ENCODE measurements around the gene ADAM22.
"Not testable (repeated sequence)": the region's sequence is repeated elsewhere in the genome, so short reads cannot be mapped to it uniquely, and the experiment has no call there.

The ADAM22 gene

DNA sequence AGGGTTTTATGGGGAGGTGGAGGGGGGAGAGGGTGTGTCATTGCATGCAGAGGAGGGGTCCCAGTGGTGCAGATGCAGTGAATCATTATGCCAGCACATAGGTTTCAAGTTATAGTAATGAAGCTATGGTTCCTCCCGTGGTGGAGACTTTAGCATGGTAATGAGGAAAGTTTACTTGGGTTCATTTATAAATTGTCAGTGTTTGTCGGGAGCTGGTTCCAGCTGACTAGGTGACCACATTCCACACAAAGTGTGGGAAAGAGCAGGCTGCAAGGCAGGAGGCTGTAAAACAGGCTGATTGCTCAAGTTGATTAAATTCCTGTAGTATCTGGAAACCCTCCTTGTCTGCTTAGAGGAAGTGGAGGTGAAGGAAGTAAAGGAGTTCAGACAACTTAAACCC is 206.9 kb downstream of the ADAM22 start:
- Mint-ChIP-seq H3K27ac (ENCODE audit: low read depth) (no peak overlapping the region), H3K9me3 (no peaks in the 10 kb centered on the region), H3K36me3 (ENCODE audit: insufficient read depth) (no peaks in the 10 kb centered on the region), H3K4me3 (no peak overlapping the region), H3K4me1 (no peaks in the 10 kb centered on the region), H3K27me3 (no peaks in the 10 kb centered on the region)
- no peak for DNase-seq (ENCODE audit: low spot score in 2 of 2)
- no peak for ATAC-seq (replicated peaks; ENCODE audit: extremely low read depth, poor library complexity, severe bottlenecking)

DNA sequence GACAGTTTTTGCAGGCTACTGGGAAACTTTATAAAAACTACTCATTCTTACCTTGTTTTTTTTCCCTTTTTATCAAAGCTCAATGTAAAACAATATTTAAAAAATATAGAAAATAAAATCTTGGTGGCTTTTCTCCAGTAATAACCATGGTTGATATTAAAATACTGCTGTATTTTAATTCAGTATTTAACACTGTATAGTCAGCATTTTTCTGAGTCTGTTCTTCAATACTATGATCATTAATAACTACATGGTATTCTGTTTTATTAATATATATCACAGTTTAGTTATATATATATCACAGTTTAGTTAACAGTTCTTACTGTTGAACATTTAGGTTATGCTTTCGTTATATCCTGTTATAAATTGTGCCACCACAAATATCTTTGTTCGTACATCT is 207.4 kb downstream of the ADAM22 start:
- Mint-ChIP-seq H3K36me3 (ENCODE audit: insufficient read depth) (no peaks in the 10 kb centered on the region), H3K27me3 (no peaks in the 10 kb centered on the region), H3K4me3 (no peak overlapping the region), H3K9me3 (no peaks in the 10 kb centered on the region), H3K4me1 (no peaks in the 10 kb centered on the region), H3K27ac (ENCODE audit: low read depth) (no peak overlapping the region)
- ATAC-seq (replicated peaks; ENCODE audit: extremely low read depth, poor library complexity, severe bottlenecking) = no peak
- DNase-seq (ENCODE audit: low spot score in 2 of 2) = no peak

DNA sequence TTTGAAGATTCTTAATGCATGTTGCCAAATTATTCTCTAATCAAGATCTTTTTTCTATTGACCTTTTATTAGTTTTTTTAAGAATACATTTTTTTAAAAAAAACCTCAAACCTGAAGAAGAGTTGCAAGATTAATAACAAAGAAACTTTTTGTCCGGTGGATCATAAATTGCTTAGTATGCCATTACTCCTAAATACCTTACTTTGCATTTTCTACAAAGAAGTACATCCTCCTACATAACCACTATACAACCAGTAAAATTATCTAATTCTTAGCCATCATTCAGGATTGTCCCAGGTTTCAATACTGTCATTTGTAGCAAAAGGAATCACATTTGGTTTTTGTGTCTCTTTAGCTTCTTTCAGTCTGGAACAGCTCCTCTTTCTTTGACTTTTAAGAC is 207.9 kb downstream of the ADAM22 start:
- Mint-ChIP-seq H3K27ac (ENCODE audit: low read depth) (no peak overlapping the region), H3K27me3 (no peaks in the 10 kb centered on the region), H3K4me3 (no peak overlapping the region), H3K36me3 (ENCODE audit: insufficient read depth) (no peaks in the 10 kb centered on the region), H3K9me3 (no peaks in the 10 kb centered on the region), H3K4me1 (no peaks in the 10 kb centered on the region)
- no peak for ATAC-seq (replicated peaks; ENCODE audit: extremely low read depth, poor library complexity, severe bottlenecking)
- no peak for DNase-seq (ENCODE audit: low spot score in 2 of 2)

DNA sequence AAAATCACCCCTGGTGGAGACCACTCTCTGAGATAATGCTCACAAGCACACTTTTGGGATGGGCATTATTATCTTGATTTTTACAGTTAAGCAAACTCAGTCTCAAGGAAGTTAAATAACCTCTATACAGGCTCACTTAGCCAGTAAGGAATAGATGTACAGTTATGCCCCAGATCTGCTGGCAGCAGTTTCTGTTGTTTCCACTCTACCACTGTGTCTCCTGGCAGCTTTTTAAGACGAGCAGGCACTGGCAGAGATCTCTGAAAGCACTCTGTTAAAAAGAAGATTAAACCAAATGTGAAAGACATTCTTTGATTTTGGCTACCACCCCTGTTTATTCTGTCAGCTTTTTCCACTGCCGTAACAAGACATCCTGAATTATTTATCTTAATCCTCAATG is 212.6 kb downstream of the ADAM22 start:
- no peaks in the 10 kb centered on the region for H3K4me1 Mint-ChIP-seq
- no peak for DNase-seq (ENCODE audit: low spot score in 2 of 2)
- H3K4me3 Mint-ChIP-seq = no peak overlapping the region
- no peaks in the 10 kb centered on the region for H3K9me3 Mint-ChIP-seq
- H3K27me3 Mint-ChIP-seq = no peaks in the 10 kb centered on the region
- peaks cover 4% of the 10 kb centered on the region for H3K36me3 Mint-ChIP-seq (ENCODE audit: insufficient read depth)
- ATAC-seq (replicated peaks; ENCODE audit: extremely low read depth, poor library complexity, severe bottlenecking) = no peak
- no peak overlapping the region for H3K27ac Mint-ChIP-seq (ENCODE audit: low read depth)

DNA sequence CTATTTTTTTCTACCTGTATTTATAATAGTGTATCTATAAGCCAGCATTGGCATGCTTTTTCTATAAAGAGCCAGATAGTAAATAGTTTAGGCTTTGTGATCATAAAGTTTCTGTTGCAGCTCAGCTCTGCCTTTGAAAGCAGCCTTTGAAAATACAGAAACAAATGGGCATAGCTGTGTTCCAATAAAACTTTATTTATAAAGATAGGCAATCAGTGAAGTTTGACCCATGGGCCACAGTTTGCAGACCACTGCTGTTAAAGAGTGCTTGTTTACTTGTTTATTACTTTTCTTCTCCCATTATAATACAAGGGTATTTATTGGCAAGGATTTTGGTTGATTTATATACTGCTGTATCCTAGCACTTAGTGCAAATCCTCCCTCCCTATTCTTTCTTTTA is 213.3 kb downstream of the ADAM22 start:
- H3K36me3 Mint-ChIP-seq (ENCODE audit: insufficient read depth) = peaks cover 4% of the 10 kb centered on the region
- no peaks in the 10 kb centered on the region for H3K4me1 Mint-ChIP-seq
- no peak overlapping the region for H3K4me3 Mint-ChIP-seq
- no peak overlapping the region for H3K27ac Mint-ChIP-seq (ENCODE audit: low read depth)
- ATAC-seq (replicated peaks; ENCODE audit: extremely low read depth, poor library complexity, severe bottlenecking) (no peak), DNase-seq (ENCODE audit: low spot score in 2 of 2) (no peak)
- H3K27me3 Mint-ChIP-seq = no peaks in the 10 kb centered on the region
- no peaks in the 10 kb centered on the region for H3K9me3 Mint-ChIP-seq

DNA sequence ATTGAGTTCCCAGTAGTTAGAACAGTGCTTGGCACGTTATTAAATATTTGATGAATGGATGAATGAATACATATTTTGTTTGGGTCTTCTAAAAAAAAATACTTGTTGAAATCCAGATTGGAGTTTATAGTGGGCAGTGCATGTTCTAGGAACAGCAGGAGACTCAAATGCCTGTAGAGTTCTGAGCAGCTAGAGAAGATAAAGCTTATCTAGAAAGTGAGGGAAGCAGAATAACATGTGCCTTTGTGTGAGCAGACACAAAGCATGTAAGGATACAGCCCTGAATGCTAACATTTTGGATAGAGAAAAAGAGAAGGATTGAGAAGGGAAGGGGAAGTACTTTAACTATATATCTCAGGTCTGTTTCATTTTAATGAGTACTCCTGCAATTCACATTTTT is 213.9 kb downstream of the ADAM22 start:
- Mint-ChIP-seq H3K4me3 (no peak overlapping the region), H3K9me3 (no peaks in the 10 kb centered on the region), H3K36me3 (ENCODE audit: insufficient read depth) (peaks cover 4% of the 10 kb centered on the region), H3K4me1 (no peaks in the 10 kb centered on the region), H3K27ac (ENCODE audit: low read depth) (no peak overlapping the region), H3K27me3 (no peaks in the 10 kb centered on the region)
- DNase-seq (ENCODE audit: low spot score in 2 of 2) (no peak), ATAC-seq (replicated peaks; ENCODE audit: extremely low read depth, poor library complexity, severe bottlenecking) (no peak)

DNA sequence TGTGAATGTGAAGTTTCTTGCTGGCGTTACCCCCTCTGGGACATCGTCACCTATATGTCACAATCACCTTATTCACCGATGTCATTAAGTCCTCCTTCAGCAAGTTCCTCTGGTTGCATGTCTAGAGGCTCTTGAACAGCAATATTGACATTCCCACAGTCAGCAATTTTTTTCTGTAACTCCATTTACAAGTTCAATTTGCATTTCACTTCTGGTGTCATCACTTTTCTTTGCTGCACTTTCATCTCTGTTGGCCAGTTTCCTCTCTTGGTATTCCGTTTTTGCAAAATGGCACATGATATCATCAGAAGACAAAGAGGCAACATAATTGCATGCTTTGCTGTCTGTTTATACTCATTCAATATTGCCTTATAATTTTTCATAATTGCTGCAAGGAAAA is 216.0 kb downstream of the ADAM22 start:
- no peak for DNase-seq (ENCODE audit: low spot score in 2 of 2)
- Mint-ChIP-seq H3K4me3 (no peak overlapping the region), H3K27ac (ENCODE audit: low read depth) (no peak overlapping the region), H3K9me3 (no peaks in the 10 kb centered on the region), H3K36me3 (ENCODE audit: insufficient read depth) (peaks cover 4% of the 10 kb centered on the region), H3K4me1 (no peaks in the 10 kb centered on the region), H3K27me3 (no peaks in the 10 kb centered on the region)
- no peak for ATAC-seq (replicated peaks; ENCODE audit: extremely low read depth, poor library complexity, severe bottlenecking)

DNA sequence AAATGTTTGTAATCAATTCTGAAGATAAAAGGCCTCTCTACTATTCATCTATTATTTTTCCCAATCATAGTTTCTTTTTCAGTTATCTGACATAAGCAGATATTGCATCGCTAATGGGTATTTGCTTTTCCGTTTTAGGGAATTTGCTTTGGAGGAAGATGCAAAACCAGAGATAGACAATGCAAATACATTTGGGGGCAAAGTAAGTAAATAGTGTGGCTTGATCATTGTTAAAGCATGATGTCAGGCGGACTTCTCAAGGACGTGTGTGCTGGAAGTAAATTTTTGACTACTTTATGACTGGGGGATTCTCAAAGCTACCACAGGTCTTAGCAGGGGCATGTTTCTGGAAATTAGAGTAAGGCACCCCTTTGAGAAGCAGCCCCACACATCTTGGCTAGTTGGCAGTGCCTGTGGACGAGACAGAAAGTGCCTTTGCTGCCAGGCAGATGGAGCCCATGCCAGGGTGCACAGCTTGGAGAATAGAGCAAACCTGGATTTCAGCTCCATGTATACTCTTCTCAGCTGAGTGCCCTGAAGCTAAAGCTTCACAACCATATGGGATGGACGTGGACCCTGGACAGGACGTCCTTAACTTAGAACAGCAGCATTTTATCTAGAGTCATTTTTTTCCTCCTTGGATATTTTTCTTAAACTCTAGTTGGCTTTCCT is 217.2 kb downstream of the ADAM22 start:
- no peak overlapping the region for H3K27ac Mint-ChIP-seq (ENCODE audit: low read depth)
- no peaks in the 10 kb centered on the region for H3K27me3 Mint-ChIP-seq
- ATAC-seq (replicated peaks; ENCODE audit: extremely low read depth, poor library complexity, severe bottlenecking) (no peak), DNase-seq (ENCODE audit: low spot score in 2 of 2) (no peak)
- no peaks in the 10 kb centered on the region for H3K4me1 Mint-ChIP-seq
- no peaks in the 10 kb centered on the region for H3K9me3 Mint-ChIP-seq
- peaks cover 4% of the 10 kb centered on the region for H3K36me3 Mint-ChIP-seq (ENCODE audit: insufficient read depth)
- H3K4me3 Mint-ChIP-seq = no peak overlapping the region

DNA sequence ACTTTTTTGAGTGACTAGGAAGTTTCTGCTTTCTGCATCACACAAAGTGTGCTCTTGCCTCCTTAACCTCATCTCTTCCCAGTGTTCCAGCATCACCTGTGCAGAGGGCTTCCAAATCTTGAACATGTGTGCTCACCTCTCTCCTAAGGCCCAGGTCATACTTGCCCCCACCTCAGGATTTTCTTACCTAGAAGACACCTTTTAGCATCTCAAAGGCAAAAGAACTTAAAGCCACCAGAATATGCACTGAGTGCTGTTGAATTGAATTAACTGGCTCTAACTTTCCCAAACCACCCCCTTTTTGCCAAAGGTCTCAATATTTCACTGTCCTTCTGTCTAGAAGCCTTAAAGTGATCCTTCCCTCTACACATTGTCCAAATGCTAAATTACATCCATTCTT is 219.3 kb downstream of the ADAM22 start:
- Mint-ChIP-seq H3K9me3 (peaks cover 14% of the 10 kb centered on the region), H3K27me3 (no peaks in the 10 kb centered on the region), H3K4me3 (no peak overlapping the region), H3K36me3 (ENCODE audit: insufficient read depth) (peaks cover 1% of the 10 kb centered on the region), H3K27ac (ENCODE audit: low read depth) (no peak overlapping the region), H3K4me1 (no peaks in the 10 kb centered on the region)
- ATAC-seq (replicated peaks; ENCODE audit: extremely low read depth, poor library complexity, severe bottlenecking) (no peak), DNase-seq (ENCODE audit: low spot score in 2 of 2) (no peak)

DNA sequence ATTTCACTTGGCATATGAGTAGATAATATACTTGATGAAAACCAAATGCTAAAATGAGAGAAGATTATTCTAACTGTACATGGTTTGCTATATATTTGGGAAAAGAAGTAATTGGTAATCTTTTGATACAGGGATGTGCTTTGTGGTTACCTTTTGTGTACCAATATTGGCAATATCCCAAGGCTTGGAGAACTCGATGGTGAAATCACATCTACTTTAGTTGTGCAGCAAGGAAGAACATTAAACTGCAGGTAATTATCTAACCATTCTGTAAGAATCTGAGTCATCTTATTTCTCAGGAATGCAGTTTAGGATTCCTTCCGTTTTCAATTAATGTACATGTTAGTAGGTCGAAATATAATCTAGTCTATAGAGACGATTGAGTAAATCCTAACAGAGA is 221.7 kb downstream of the ADAM22 start:
- Mint-ChIP-seq H3K4me1 (no peaks in the 10 kb centered on the region), H3K27ac (ENCODE audit: low read depth) (no peak overlapping the region), H3K27me3 (no peaks in the 10 kb centered on the region), H3K4me3 (no peak overlapping the region), H3K36me3 (ENCODE audit: insufficient read depth) (no peaks in the 10 kb centered on the region), H3K9me3 (peaks cover 22% of the 10 kb centered on the region)
- ATAC-seq (replicated peaks; ENCODE audit: extremely low read depth, poor library complexity, severe bottlenecking) = no peak
- DNase-seq (ENCODE audit: low spot score in 2 of 2) = no peak

DNA sequence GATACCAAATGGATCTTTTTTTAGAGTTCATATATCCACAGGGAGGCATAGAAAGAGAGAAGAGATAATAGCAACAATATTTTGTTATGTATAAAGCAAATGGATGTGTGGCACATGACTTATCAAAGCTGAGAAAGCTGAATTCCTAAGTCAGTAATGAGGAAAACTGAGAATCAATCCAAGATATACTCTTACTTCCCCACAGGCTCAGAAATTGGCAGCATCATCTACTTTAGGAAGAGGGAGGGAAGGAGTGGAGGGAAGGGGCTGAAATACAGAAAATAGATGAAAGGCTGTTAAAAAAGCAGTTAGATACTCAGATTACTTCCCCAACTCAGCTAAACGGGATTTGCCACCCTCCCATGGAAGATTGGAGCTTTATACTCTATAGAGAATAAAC is 222.3 kb downstream of the ADAM22 start:
- Mint-ChIP-seq H3K9me3 (peaks cover 22% of the 10 kb centered on the region), H3K36me3 (ENCODE audit: insufficient read depth) (no peaks in the 10 kb centered on the region), H3K27me3 (no peaks in the 10 kb centered on the region), H3K27ac (ENCODE audit: low read depth) (no peak overlapping the region), H3K4me1 (no peaks in the 10 kb centered on the region), H3K4me3 (no peak overlapping the region)
- DNase-seq (ENCODE audit: low spot score in 2 of 2) (no peak), ATAC-seq (replicated peaks; ENCODE audit: extremely low read depth, poor library complexity, severe bottlenecking) (no peak)

DNA sequence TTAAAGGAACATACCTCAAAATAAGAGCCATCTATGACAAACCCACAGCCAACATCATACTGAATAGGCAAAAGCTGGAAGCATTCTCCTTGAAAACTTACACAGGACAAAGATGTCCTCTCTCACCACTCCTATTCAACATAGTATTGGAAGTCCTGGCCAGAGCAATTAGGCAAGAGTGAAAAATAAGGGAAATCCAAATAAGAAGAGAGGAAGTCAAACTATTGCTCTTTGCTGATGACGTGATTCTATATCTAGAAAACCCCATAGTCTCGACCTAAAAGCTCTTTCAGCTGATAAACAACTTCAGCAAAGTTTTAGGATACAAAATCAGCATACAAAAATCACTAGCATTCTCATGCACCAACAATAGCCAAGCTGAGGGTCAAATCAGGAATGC is 225.7 kb downstream of the ADAM22 start:
- H3K9me3 Mint-ChIP-seq = peaks cover 22% of the 10 kb centered on the region
- not testable (repeated sequence) for H3K27ac Mint-ChIP-seq (ENCODE audit: low read depth); H3K36me3 Mint-ChIP-seq (ENCODE audit: insufficient read depth); ATAC-seq (replicated peaks; ENCODE audit: extremely low read depth, poor library complexity, severe bottlenecking); H3K4me3 Mint-ChIP-seq; H3K4me1 Mint-ChIP-seq; H3K27me3 Mint-ChIP-seq; DNase-seq (ENCODE audit: low spot score in 2 of 2)

DNA sequence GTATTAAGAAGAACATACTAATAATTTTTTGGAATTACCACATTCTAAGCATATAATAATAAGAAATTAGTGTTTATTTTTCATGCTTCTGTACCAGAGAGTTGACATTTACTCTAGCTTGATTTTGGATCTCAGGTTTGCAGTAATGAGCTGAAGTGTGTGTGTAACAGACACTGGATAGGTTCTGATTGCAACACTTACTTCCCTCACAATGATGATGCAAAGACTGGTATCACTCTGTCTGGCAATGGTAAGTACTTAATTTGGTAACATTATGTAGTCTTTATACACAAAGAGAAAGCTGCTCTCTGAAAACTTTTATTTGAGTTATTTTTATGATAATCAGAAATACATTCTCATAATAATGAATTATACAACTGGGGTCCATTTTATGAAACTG is 231.6 kb downstream of the ADAM22 start:
- Mint-ChIP-seq H3K36me3 (ENCODE audit: insufficient read depth) (no peaks in the 10 kb centered on the region), H3K4me3 (no peak overlapping the region), H3K4me1 (no peaks in the 10 kb centered on the region)

DNA sequence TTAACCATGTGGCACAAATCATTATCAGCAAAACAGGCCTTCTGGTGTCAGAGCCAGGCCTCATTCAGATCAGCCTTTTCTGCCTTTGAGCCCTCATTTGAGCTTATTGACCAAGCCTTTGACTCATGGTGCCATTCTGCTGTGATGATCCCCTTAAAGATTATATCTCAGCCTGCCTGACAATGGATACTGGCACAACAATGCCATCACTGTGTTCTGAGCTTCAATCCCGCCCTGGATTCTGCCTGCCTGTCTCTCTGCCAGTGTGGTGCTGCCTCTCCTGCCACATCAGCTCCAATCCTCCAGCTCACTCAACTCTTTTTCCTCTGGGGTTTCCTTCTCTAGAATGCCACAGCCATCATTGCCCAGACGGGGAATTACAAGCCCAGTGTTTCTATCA is 233.2 kb downstream of the ADAM22 start:
- no peak overlapping the region for H3K27ac Mint-ChIP-seq (ENCODE audit: low read depth)
- ATAC-seq (replicated peaks; ENCODE audit: extremely low read depth, poor library complexity, severe bottlenecking) (no peak), DNase-seq (ENCODE audit: low spot score in 2 of 2) (no peak)
- H3K4me1 Mint-ChIP-seq = no peaks in the 10 kb centered on the region
- no peak overlapping the region for H3K4me3 Mint-ChIP-seq
- H3K9me3 Mint-ChIP-seq = no peaks in the 10 kb centered on the region
- H3K36me3 Mint-ChIP-seq (ENCODE audit: insufficient read depth) = no peaks in the 10 kb centered on the region
- H3K27me3 Mint-ChIP-seq = no peaks in the 10 kb centered on the region

More for the DNA sequence above, 231.6 kb downstream of the ADAM22 start:
- Mint-ChIP-seq H3K27ac (ENCODE audit: low read depth) (no peak overlapping the region), H3K9me3 (no peaks in the 10 kb centered on the region), H3K27me3 (no peaks in the 10 kb centered on the region)
- DNase-seq (ENCODE audit: low spot score in 2 of 2) = no peak
- ATAC-seq (replicated peaks; ENCODE audit: extremely low read depth, poor library complexity, severe bottlenecking) = no peak
